Transverse colon (tissue), 3 donors: ENCODE measurements around the gene CLIP3.

Experiments used
- CTCF ChIP-seq, 5 experiments: fragments of 200-600 bp in 3 of 5; fragments of 450-650 bp in 2 of 5; sonication (generic) in 3 of 5; IDR thresholded peaks; 1 replicate in 2 of 5; 2 replicates in 3 of 5; pipeline ENCODE4 v1.5.1; 2016 to 2017; ENCODE audit warnings: antibody characterized with exemption in 5 of 5, inconsistent platforms in 3 of 5, mild to moderate bottlenecking in 2 of 5, moderate library complexity in 1 of 5
- POLR2A ChIP-seq: fragments of 450-650 bp; IDR thresholded peaks from one replicate; pipeline ENCODE4 v1.6.1; 2016; ENCODE audit warnings: antibody characterized with exemption, mild to moderate bottlenecking, moderate library complexity

GRCh38 chr19:36009633-36010379, 22.9 kb downstream of the CLIP3 start:
- no peak for TF ChIP-seq CTCF (IDR thresholded peaks at IDR 0.05)
- TF ChIP-seq POLR2A: no peak
